Suprapubic skin (tissue), 4 donors: ENCODE results near the gene OR52B2. TPM values are rescaled to one million over a fixed set of nuclear protein-coding genes. Genes with fewer than 3 reads are reported as not detected.

Experiments used
- DNase-seq, 2 donors: peaks; one replicate each; pipeline ENCODE4 v3.0.0-alpha.2; 2019; ENCODE audit warnings: low spot score in 2 of 2
- H3K27ac ChIP-seq: fragments of 200-600 bp; sonication (generic); one replicate; pipeline ENCODE4 v1.5.1; 2019
- H3K27me3 ChIP-seq: fragments of 200-600 bp; sonication (generic); one replicate; pipeline ENCODE4 v1.5.1; 2019
- H3K36me3 ChIP-seq: fragments of 200-600 bp; sonication (generic); one replicate; pipeline ENCODE4 v1.5.1; 2019
- H3K4me1 ChIP-seq: fragments of 200-600 bp; sonication (generic); one replicate; pipeline ENCODE4 v1.5.1; 2019
- H3K4me3 ChIP-seq: fragments of 200-600 bp; sonication (generic); one replicate; pipeline ENCODE4 v1.5.1; 2019; ENCODE audit warnings: mild to moderate bottlenecking
- H3K9me3 ChIP-seq: fragments of 200-600 bp; sonication (generic); one replicate; pipeline ENCODE4 v1.5.1; 2019
- CTCF ChIP-seq, 2 donors: fragments of 200-600 bp in 1 of 2; fragments of 450-650 bp in 1 of 2; sonication (generic) in 1 of 2; IDR thresholded peaks; one replicate each; pipeline ENCODE4 v1.5.1; 2016 to 2019; ENCODE audit warnings: antibody characterized with exemption in 2 of 2, mild to moderate bottlenecking in 1 of 2, moderate library complexity in 1 of 2
- EP300 ChIP-seq: sonication (generic); formaldehyde crosslinking; IDR thresholded peaks from one replicate; pipeline ENCODE4 v1.6.1; 2017; ENCODE audit warnings: antibody characterized with exemption
- POLR2A ChIP-seq, 2 donors: fragments of 450-650 bp; IDR thresholded peaks; one replicate each; pipeline ENCODE4 v1.6.1; 2017; ENCODE audit warnings: antibody characterized with exemption in 2 of 2, mild to moderate bottlenecking in 2 of 2, moderate library complexity in 2 of 2
- POLR2AphosphoS5 ChIP-seq, 3 donors: sonication (generic); formaldehyde crosslinking; IDR thresholded peaks; one replicate each; pipeline ENCODE4 v1.6.1; 2017; ENCODE audit warnings: antibody characterized with exemption in 3 of 3
- WGBS: methylation state at CpG from one replicate; pipeline ENCODE4 v1.1.5; 2018; 5-methylcytosine and 5-hydroxymethylcytosine counted together
- total RNA-seq, 4 donors: library from RNA; depleted of rRNA; stranded (reverse); fragments of >200 nt; gene quantifications; one replicate each; pipeline ENCODE4 v1.1.0, GENCODE V29; 2016

Gene OR52B2
- total RNA-seq, 4 donors from 2014 or later, result not detected

- no peaks in the 10 kb centered on the region for H3K36me3 ChIP-seq
- no peaks in the 10 kb centered on the region for H3K9me3 ChIP-seq
- DNase-seq, result no peak
- WGBS, result 66% methylated on average over 4 of the region's 4 CpGs
- no peaks in the 10 kb centered on the region for H3K27me3 ChIP-seq
- TF ChIP-seq EP300 (no peak), POLR2AphosphoS5 (IDR thresholded peaks at IDR 0.05) (no peak), POLR2A (IDR thresholded peaks at IDR 0.05) (no peak), CTCF (IDR thresholded peaks at IDR 0.05) (no peak)
- peaks cover 4% of the 10 kb centered on the region for H3K4me1 ChIP-seq
- no peak overlapping the region for H3K27ac ChIP-seq
- H3K4me3 ChIP-seq, result no peak overlapping the region
These were observed 27.5 kb upstream of the OR52B2 start for GRCh38 chr11:6197466-6198200.

GRCh38 chr11:6196396-6196795 is 26.3 kb upstream of the OR52B2 start:
- Histone ChIP-seq H3K4me1 (peaks cover 1% of the 10 kb centered on the region), H3K27ac (no peak overlapping the region), H3K9me3 (no peaks in the 10 kb centered on the region), H3K4me3 (no peak overlapping the region), H3K27me3 (no peaks in the 10 kb centered on the region), H3K36me3 (no peaks in the 10 kb centered on the region)
- TF ChIP-seq CTCF (IDR thresholded peaks at IDR 0.05) (no peak), EP300 (no peak), POLR2A (IDR thresholded peaks at IDR 0.05) (no peak), POLR2AphosphoS5 (IDR thresholded peaks at IDR 0.05) (no peak)
- DNase-seq, result no peak
- 48% methylated on average over 4 of the region's 4 CpGs for WGBS

- Histone ChIP-seq H3K27ac (no peak overlapping the region), H3K4me3 (no peak overlapping the region), H3K9me3 (no peaks in the 10 kb centered on the region), H3K4me1 (no peaks in the 10 kb centered on the region), H3K27me3 (no peaks in the 10 kb centered on the region), H3K36me3 (no peaks in the 10 kb centered on the region)
- 77% methylated on average over 1 of the region's 1 CpG for WGBS
- TF ChIP-seq POLR2AphosphoS5 (IDR thresholded peaks at IDR 0.05) (no peak), EP300 (no peak), CTCF (IDR thresholded peaks at IDR 0.05) (no peak)
- DNase-seq, result no peak
These were observed 24.0 kb upstream of the OR52B2 start for GRCh38 chr11:6194065-6194581.

GRCh38 chr11:6191742-6192141 is 21.6 kb upstream of the OR52B2 start:
- Histone ChIP-seq H3K4me3 (no peak overlapping the region), H3K9me3 (no peaks in the 10 kb centered on the region), H3K27me3 (no peaks in the 10 kb centered on the region), H3K36me3 (no peaks in the 10 kb centered on the region), H3K4me1 (no peaks in the 10 kb centered on the region), H3K27ac (no peak overlapping the region)
- no peak for DNase-seq
- TF ChIP-seq POLR2AphosphoS5 (IDR thresholded peaks at IDR 0.05) (no peak), POLR2A (IDR thresholded peaks at IDR 0.05) (no peak), CTCF (IDR thresholded peaks at IDR 0.05) (no peak), EP300 (no peak)

GRCh38 chr11:6175440-6175839 is 5.3 kb upstream of the OR52B2 start:
- Histone ChIP-seq H3K36me3 (no peaks in the 10 kb centered on the region), H3K27me3 (no peaks in the 10 kb centered on the region), H3K4me3 (no peak overlapping the region), H3K4me1 (no peaks in the 10 kb centered on the region), H3K27ac (no peak overlapping the region), H3K9me3 (no peaks in the 10 kb centered on the region)
- WGBS, result 72% methylated on average over 2 of the region's 2 CpGs
- TF ChIP-seq POLR2A (IDR thresholded peaks at IDR 0.05), result no peak
- TF ChIP-seq CTCF (IDR thresholded peaks at IDR 0.05), result no peak
- TF ChIP-seq POLR2AphosphoS5 (IDR thresholded peaks at IDR 0.05), result no peak
- no peak for TF ChIP-seq EP300
- no peak for DNase-seq
